ENCODE data around the gene NTPCR.

Gene NTPCR

GRCh38 chr1:233019083-233019482 lies 68.7 kb downstream of the NTPCR start:
- Histone ChIP-seq H3K36me3 (ENCODE audit: control insufficient read depth in 2 of 2, insufficient read depth in 1 of 2, low read length in 2 of 2) (peaks cover 3 to 26% of the 10 kb centered on the region in 2 experiments; a peak in 2 of 3 replicates), H3K9me3 (ENCODE audit: control insufficient read depth, insufficient read depth, low read depth, low read length) (no peaks in the 10 kb centered on the region), H3K4me3 (ENCODE audit: low read depth, low read length) (no peak overlapping the region), H3K4me1 (ENCODE audit: control insufficient read depth, insufficient read depth, low read length) (peaks cover 6% of the 10 kb centered on the region; the same call in 1 of the 2 replicates), H3K27ac (ENCODE audit: extremely low read depth, low read depth, low read length) (no peak overlapping the region)
- no peak for TF ChIP-seq ZNF404 (tag by site-specific recombination; IDR thresholded peaks at IDR 0.05)
- POLR2A ChIA-PET, result no interaction called here
- CTCF ChIA-PET, result interaction anchor here (0.6 kb wide), 1 partner anchor 988 kb away, joined by 3 read pairs; no protein-coding TSS in a partner anchor

DNA sequence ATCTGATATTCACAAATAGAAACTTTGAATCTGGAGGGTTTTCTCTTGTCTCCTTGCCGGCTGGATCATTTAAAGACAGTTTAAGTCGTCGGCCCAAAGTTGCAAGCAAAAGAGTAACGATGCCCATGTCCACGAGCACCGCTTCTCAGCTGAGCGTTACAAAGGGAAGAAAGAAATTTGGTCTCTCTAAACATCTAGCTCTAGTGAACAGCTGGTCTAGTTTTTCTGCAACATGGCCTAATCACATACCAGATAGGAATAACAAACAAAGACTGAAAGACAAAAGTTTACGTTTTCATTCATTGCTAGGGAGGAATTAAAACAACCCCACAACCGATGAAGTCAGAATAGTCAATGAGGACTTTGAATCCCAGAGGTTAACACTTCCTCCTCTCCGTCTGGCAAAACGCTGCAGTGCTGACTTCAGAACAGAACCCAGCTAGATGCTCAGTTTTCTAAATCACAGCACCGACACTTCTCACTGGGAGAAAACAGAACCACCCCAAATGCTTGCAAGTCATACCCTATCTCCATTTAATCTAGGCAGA lies 69.4 kb downstream of the NTPCR start:
- no peak overlapping the region for H3K4me3 ChIP-seq (ENCODE audit: low read depth, low read length)
- peaks cover 3 to 22% of the 10 kb centered on the region in 2 experiments; a peak in 2 of 3 replicates for H3K36me3 ChIP-seq (ENCODE audit: control insufficient read depth in 2 of 2, insufficient read depth in 1 of 2, low read length in 2 of 2)
- ChIA-PET POLR2A (no interaction called here), CTCF (interaction anchor here (0.6 to 0.7 kb wide), 2 partner anchors 378 to 1216 kb away, joined by 3 to 4 read pairs; no protein-coding TSS in a partner anchor)
- H3K4me1 ChIP-seq (ENCODE audit: control insufficient read depth, insufficient read depth, low read length), result peaks cover 6% of the 10 kb centered on the region; the same call in 1 of the 2 replicates
- H3K9me3 ChIP-seq (ENCODE audit: control insufficient read depth, insufficient read depth, low read depth, low read length), result no peaks in the 10 kb centered on the region
- TF ChIP-seq ZBTB17 (tag by site-specific recombination; IDR thresholded peaks at IDR 0.05) (no peak), SP2 (tag by site-specific recombination; IDR thresholded peaks at IDR 0.05) (no peak), PATZ1 (tag by site-specific recombination; IDR thresholded peaks at IDR 0.05) (no peak), ZNF677 (tag by site-specific recombination; IDR thresholded peaks at IDR 0.05) (no peak), GFI1B (tag by site-specific recombination; IDR thresholded peaks at IDR 0.05) (no peak), ZBTB21 (tag by site-specific recombination; IDR thresholded peaks at IDR 0.05) (no peak)
- H3K27ac ChIP-seq (ENCODE audit: extremely low read depth, low read depth, low read length), result no peak overlapping the region

GRCh38 chr1:233020426-233020825 lies 70.0 kb downstream of the NTPCR start:
- peaks cover 6% of the 10 kb centered on the region; the same call in 1 of the 2 replicates for H3K4me1 ChIP-seq (ENCODE audit: control insufficient read depth, insufficient read depth, low read length)
- no peak overlapping the region for H3K4me3 ChIP-seq (ENCODE audit: low read depth, low read length)
- ChIA-PET POLR2A (no interaction called here), CTCF (interaction anchor here (0.6 to 0.7 kb wide), 2 partner anchors 378 to 1216 kb away, joined by 3 to 4 read pairs; no protein-coding TSS in a partner anchor)
- H3K36me3 ChIP-seq (ENCODE audit: control insufficient read depth in 2 of 2, insufficient read depth in 1 of 2, low read length in 2 of 2), result peaks cover 3 to 24% of the 10 kb centered on the region in 2 experiments; a peak in 2 of 3 replicates
- H3K27ac ChIP-seq (ENCODE audit: extremely low read depth, low read depth, low read length), result no peak overlapping the region
- H3K9me3 ChIP-seq (ENCODE audit: control insufficient read depth, insufficient read depth, low read depth, low read length), result no peaks in the 10 kb centered on the region
- TF ChIP-seq ZNF175 (tag by site-specific recombination; IDR thresholded peaks at IDR 0.05), result no peak

- POLR2A ChIA-PET, result no interaction called here
- Histone ChIP-seq H3K27ac (ENCODE audit: extremely low read depth, low read depth, low read length) (no peak overlapping the region), H3K9me3 (ENCODE audit: control insufficient read depth, insufficient read depth, low read depth, low read length) (no peaks in the 10 kb centered on the region), H3K4me1 (ENCODE audit: control insufficient read depth, insufficient read depth, low read length) (peaks cover 6% of the 10 kb centered on the region; the same call in 1 of the 2 replicates), H3K4me3 (ENCODE audit: low read depth, low read length) (no peak overlapping the region), H3K36me3 (ENCODE audit: control insufficient read depth in 2 of 2, insufficient read depth in 1 of 2, low read length in 2 of 2) (peaks cover under 1 to 21% of the 10 kb centered on the region in 2 experiments; a peak in 2 of 3 replicates)
- CTCF ChIA-PET, result no interaction called here
- TF ChIP-seq ZNF239 (tag by site-specific recombination; IDR thresholded peaks at IDR 0.05) (no peak), ZNF658 (tag by site-specific recombination; IDR thresholded peaks at IDR 0.05) (no peak), ZSCAN18 (tag by site-specific recombination; IDR thresholded peaks at IDR 0.05) (no peak), ATF2 (tag by site-specific recombination; IDR thresholded peaks at IDR 0.05; ENCODE audit: low read depth) (no peak), ZNF521 (tag by site-specific recombination; IDR thresholded peaks at IDR 0.05) (no peak), ZFP3 (tag by site-specific recombination; IDR thresholded peaks at IDR 0.05; ENCODE audit: low read depth) (no peak), ZNF311 (tag by site-specific recombination; IDR thresholded peaks at IDR 0.05; ENCODE audit: borderline replicate concordance) (no peak), ZNF513 (tag by site-specific recombination; IDR thresholded peaks at IDR 0.05) (no peak), YY2 (tag by site-specific recombination; IDR thresholded peaks at IDR 0.05) (no peak), ZNF704 (tag by site-specific recombination; IDR thresholded peaks at IDR 0.05) (no peak)
- TF ChIP-seq, protein P1, sequence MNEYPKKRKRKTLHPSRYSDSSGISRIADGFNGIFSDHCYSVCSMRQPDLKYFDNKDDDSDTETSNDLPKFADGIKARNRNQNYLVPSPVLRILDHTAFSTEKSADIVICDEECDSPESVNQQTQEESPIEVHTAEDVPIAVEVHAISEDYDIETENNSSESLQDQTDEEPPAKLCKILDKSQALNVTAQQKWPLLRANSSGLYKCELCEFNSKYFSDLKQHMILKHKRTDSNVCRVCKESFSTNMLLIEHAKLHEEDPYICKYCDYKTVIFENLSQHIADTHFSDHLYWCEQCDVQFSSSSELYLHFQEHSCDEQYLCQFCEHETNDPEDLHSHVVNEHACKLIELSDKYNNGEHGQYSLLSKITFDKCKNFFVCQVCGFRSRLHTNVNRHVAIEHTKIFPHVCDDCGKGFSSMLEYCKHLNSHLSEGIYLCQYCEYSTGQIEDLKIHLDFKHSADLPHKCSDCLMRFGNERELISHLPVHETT (tag by site-specific recombination; IDR thresholded peaks at IDR 0.05), result no peak
These were observed 71.8 kb downstream of the NTPCR start for GRCh38 chr1:233022246-233022645.

Measured in HEK293 (cell line).